BE2C (cell line): ENCODE data around the gene THADA.
"Not testable (repeated sequence)": the region's sequence is repeated elsewhere in the genome, so short reads cannot be mapped to it uniquely, and the experiment has no call there.

Experiments used
- DNase-seq: peaks from one replicate; pipeline ENCODE4 v3.0.0-alpha.2; 2020
- H3K27me3 ChIP-seq: fragments of 250-450 bp; sonication (Bioruptor Pico); 2 replicates; pipeline ENCODE4 v1.5.1; 2020; ENCODE audit warnings: mild to moderate bottlenecking
- H3K36me3 ChIP-seq: fragments of 250-450 bp; sonication (Bioruptor Pico); 2 replicates; pipeline ENCODE4 v1.5.1; 2020; ENCODE audit warnings: mild to moderate bottlenecking
- H3K4me1 ChIP-seq: fragments of 250-450 bp; sonication (Bioruptor Pico); 2 replicates; pipeline ENCODE4 v1.5.1; 2020
- H3K4me3 ChIP-seq: 2 replicates; pipeline ENCODE4 v1.5.1; 2011; ENCODE audit warnings: low read depth, low read length
- H3K9me3 ChIP-seq: fragments of 250-450 bp; sonication (Bioruptor Pico); 2 replicates; pipeline ENCODE4 v1.5.1; 2020
- CTCF ChIP-seq: IDR thresholded peaks from 2 replicates; pipeline ENCODE4 v1.5.1; 2012; ENCODE audit warnings: mild to moderate bottlenecking, low read depth, low read length

Gene THADA

DNA sequence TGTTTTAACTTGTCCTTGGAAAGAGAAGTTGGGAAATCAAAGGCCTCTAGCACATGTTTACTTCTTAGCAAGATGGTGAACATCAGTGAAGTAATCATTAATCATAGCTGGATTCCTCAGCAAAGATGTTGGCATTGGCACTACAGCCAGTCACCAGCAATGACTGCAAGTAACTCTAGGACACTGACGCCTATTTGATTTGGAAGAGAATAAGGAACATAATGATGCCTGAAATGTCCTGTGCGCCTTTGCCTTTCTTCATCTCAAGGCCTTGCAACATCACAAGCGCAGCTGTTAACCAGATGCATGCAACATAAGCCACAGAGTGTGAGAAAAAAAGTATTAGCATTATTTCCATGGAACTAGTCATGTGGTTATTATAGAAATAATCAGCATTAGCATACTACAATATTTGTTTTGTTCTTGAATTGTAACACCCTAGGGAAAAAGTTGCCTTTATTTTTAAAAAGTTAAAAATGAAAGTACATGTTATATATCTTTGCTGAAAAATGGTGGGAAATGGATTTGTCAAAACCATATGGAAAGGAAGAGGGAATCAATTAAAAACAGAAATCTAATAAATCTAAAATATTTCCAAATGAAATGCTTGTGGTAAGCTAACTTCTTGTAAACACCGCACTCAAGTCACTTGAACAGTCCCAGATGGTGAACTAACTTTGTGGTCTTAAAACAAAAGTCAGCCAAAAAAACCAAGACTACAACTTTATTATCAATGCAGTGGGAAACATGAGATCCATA is 55.6 kb downstream of the THADA start:
- Histone ChIP-seq H3K36me3 (peaks cover 17% of the 10 kb centered on the region), H3K27me3 (no peaks in the 10 kb centered on the region), H3K9me3 (no peaks in the 10 kb centered on the region), H3K4me1 (no peaks in the 10 kb centered on the region), H3K4me3 (no peak overlapping the region)
- no peak for TF ChIP-seq CTCF
- DNase-seq, result no peak

- Histone ChIP-seq H3K27me3 (no peaks in the 10 kb centered on the region), H3K4me3 (no peak overlapping the region), H3K9me3 (no peaks in the 10 kb centered on the region; the same call in 1 of the 2 replicates), H3K36me3 (peaks cover 17% of the 10 kb centered on the region), H3K4me1 (no peaks in the 10 kb centered on the region)
- no peak for TF ChIP-seq CTCF
- no peak for DNase-seq
Observed at GRCh38 chr2:43539436-43539835, 56.4 kb downstream of the THADA start.

DNA sequence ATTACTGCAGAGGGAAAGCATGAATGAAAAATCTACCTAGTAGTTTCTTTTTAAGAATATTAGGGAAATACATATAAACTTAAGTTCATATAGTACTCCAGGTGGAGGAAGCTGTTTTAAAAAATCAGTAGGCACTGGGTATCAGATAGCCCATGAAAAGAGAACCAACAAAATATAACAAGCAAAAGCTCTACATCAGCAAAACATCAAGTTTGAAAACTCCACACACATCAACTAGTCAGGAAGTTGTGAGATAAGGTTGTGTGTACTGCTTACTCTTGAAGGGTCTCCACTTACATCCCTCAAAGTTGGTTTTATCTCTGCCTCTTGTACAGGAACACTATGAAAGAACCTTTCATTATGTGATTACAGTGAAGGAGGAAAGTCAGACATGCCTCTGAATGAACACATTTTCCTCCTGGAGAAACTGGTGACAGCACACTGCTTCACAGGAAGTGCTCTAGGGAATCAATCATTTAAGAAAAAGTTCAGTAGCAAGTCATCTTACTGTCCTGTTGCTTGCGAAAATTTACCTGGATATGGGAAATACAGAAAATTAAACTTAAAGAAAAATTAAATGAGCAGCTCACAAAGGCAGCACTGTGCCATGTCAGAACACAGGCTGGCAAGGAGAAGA is 57.7 kb downstream of the THADA start:
- H3K4me3 ChIP-seq, result no peak overlapping the region
- no peak for TF ChIP-seq CTCF
- no peak for DNase-seq

DNA sequence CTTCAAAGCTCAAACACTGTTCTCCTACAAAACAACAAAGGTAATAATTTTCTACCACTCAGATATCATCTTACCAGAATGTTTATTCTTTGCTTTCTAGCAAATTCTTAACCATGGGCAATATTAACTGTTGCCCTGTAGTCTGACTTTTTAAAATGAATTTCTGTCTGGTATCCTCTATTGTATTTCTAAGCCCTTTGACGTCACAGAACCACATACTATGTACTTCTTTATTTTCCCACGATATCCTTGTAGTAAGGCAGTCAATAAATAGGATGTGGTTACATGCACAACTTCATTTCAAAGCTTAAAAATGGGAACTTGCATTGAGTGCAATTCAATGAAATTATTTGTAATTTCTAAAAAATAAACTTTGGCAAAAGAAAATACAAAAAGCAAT is 58.7 kb downstream of the THADA start:
- Histone ChIP-seq H3K27me3 (no peaks in the 10 kb centered on the region), H3K4me1 (no peaks in the 10 kb centered on the region), H3K9me3 (no peaks in the 10 kb centered on the region; the same call in 1 of the 2 replicates), H3K4me3 (no peak overlapping the region), H3K36me3 (peaks cover 17% of the 10 kb centered on the region)
- TF ChIP-seq CTCF, result no peak
- no peak for DNase-seq

More for the DNA sequence above, 57.7 kb downstream of the THADA start:
- Histone ChIP-seq H3K9me3 (no peaks in the 10 kb centered on the region; the same call in 1 of the 2 replicates), H3K4me1 (no peaks in the 10 kb centered on the region), H3K27me3 (no peaks in the 10 kb centered on the region), H3K36me3 (peaks cover 17% of the 10 kb centered on the region)

DNA sequence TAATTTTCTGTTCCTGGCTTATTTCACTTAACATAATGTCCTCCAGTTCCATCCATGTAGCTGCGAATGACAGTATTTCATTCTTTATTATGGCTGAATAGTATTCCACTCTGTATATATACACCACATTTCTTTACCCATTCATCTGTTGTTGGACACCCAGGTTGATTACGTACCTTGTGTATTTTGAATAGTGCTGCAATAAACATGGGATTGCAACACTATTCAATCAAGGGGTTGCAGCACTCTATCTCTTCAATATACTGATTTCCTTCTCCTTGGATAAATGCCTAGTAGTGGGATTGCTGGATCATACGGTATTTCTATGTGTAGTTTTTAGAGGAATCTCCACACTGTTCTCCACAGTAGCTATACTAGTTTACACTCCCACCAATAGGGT is 61.3 kb downstream of the THADA start:
- peaks cover 14% of the 10 kb centered on the region for H3K36me3 ChIP-seq
- no peak overlapping the region for H3K4me3 ChIP-seq
- no peaks in the 10 kb centered on the region; the same call in 1 of the 2 replicates for H3K9me3 ChIP-seq
- no peak for TF ChIP-seq CTCF
- no peaks in the 10 kb centered on the region for H3K4me1 ChIP-seq
- H3K27me3 ChIP-seq, result no peaks in the 10 kb centered on the region
- DNase-seq, result no peak

GRCh38 chr2:43532572-43532971 is 63.3 kb downstream of the THADA start:
- not testable (repeated sequence) for H3K4me1 ChIP-seq, DNase-seq, H3K9me3 ChIP-seq, H3K4me3 ChIP-seq, H3K27me3 ChIP-seq
- peaks cover 14% of the 10 kb centered on the region for H3K36me3 ChIP-seq
